Adrenal gland (tissue), 5 donors: ENCODE measurements around the gene CISTR.

ENCODE experiments used
- POLR2A ChIP-seq, 2 donors: fragments of 450-650 bp; IDR thresholded peaks; one replicate each; pipeline ENCODE4 v1.6.1; 2017; ENCODE audit warnings: antibody characterized with exemption in 2 of 2, mild to moderate bottlenecking in 2 of 2, moderate library complexity in 1 of 2
- TF ChIP-seq, protein P1 (sequence below), 6 experiments: fragments of 450-650 bp in 4 of 6; fragments of 200-600 bp in 2 of 6; sonication (generic) in 1 of 6; IDR thresholded peaks; 1 replicate in 5 of 6; 2 replicates in 1 of 6; pipeline versions ENCODE4 v1.5.1 to v1.8.0; 2016 to 2021; ENCODE audit warnings: antibody characterized with exemption in 6 of 6, mild to moderate bottlenecking in 2 of 6, moderate library complexity in 1 of 6
- donor health status: DM: no; HTN: no; CAD: no.

DNA sequence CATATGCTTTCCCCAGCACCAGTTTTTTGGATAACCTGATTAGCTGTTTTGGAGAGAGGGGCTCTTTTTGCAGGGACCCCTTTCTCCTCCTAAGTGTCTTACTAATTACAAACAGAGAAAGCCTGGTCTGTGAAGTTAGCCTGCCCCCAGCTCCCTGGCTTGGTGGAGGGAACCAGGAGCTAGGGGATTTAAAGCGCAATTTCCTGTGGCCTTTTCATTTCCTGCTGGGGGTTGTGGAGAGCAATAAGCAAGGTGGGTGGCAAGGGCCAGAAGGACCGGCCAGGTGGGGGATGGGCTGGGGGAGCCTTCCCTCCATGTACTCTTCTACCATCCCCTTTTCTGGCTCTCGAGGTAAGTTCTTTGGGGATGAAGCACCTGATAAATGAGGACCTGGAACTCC, 4.1 kb upstream of the CISTR start:
- TF ChIP-seq, protein P1, sequence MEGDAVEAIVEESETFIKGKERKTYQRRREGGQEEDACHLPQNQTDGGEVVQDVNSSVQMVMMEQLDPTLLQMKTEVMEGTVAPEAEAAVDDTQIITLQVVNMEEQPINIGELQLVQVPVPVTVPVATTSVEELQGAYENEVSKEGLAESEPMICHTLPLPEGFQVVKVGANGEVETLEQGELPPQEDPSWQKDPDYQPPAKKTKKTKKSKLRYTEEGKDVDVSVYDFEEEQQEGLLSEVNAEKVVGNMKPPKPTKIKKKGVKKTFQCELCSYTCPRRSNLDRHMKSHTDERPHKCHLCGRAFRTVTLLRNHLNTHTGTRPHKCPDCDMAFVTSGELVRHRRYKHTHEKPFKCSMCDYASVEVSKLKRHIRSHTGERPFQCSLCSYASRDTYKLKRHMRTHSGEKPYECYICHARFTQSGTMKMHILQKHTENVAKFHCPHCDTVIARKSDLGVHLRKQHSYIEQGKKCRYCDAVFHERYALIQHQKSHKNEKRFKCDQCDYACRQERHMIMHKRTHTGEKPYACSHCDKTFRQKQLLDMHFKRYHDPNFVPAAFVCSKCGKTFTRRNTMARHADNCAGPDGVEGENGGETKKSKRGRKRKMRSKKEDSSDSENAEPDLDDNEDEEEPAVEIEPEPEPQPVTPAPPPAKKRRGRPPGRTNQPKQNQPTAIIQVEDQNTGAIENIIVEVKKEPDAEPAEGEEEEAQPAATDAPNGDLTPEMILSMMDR (IDR thresholded peaks at IDR 0.05) = no peak
- no peak for TF ChIP-seq POLR2A (IDR thresholded peaks at IDR 0.05)
